Measurements from ENCODE around the gene ELN.

DNA sequence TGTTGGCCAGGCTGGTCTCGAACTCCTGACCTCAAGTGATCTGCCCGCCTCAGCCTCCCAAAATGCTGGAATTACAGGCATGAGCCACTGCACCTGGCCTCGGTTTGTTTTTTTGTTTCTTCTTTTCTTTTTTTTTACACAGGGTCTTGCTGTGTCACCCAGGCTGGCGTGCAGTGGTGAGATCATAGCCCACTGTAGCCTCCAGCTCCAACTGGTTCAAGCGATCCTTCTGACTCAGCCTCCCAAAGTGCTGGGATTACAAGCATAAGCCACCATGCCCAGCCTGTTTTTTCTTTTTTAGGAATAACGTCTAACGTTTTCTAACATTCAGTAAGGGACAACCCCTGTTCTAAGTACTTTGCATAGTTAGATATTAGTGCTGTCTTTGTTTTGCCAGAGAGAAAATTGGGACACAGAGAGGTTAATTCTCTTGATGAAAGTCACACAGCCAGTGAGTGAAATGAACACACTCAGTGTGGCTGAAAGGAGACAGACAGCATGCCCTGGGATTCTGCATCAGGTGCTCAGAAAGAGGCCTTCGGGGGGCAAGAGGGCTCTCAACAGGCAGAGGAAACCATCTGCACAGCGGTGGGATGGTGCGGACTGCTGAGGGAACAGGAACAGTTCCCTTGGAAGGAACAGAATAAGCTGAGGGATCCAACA is 59.9 kb downstream of the ELN start:
- TF ChIP-seq, protein P1, sequence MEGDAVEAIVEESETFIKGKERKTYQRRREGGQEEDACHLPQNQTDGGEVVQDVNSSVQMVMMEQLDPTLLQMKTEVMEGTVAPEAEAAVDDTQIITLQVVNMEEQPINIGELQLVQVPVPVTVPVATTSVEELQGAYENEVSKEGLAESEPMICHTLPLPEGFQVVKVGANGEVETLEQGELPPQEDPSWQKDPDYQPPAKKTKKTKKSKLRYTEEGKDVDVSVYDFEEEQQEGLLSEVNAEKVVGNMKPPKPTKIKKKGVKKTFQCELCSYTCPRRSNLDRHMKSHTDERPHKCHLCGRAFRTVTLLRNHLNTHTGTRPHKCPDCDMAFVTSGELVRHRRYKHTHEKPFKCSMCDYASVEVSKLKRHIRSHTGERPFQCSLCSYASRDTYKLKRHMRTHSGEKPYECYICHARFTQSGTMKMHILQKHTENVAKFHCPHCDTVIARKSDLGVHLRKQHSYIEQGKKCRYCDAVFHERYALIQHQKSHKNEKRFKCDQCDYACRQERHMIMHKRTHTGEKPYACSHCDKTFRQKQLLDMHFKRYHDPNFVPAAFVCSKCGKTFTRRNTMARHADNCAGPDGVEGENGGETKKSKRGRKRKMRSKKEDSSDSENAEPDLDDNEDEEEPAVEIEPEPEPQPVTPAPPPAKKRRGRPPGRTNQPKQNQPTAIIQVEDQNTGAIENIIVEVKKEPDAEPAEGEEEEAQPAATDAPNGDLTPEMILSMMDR (IDR thresholded peaks at IDR 0.05): no peak
- no peak for TF ChIP-seq EP300 (IDR thresholded peaks at IDR 0.05)
